Body of pancreas (tissue), 4 donors: ENCODE data around the gene ABTB1. TPM values are rescaled to one million over a fixed set of nuclear protein-coding genes. Genes with fewer than 3 reads are reported as not detected.

Experiments
- ATAC-seq: fragments of 150-250 bp; one replicate; pipeline ENCODE4 v1.9.1; 2016
- DNase-seq, 4 donors: peaks; one replicate each; pipeline ENCODE4 v3.0.0-alpha.2; 2019
- H3K27ac ChIP-seq, 4 donors: fragments of 200-600 bp; sonication (generic); 1 replicate in 3 of 4; 2 replicates in 1 of 4; pipeline versions ENCODE4 v1.5.1 to v1.6.1; 2016 to 2019; ENCODE audit warnings: mild to moderate bottlenecking in 1 of 4, mixed read lengths in 1 of 4, moderate library complexity in 1 of 4
- H3K27me3 ChIP-seq, 2 donors: fragments of 200-600 bp; sonication (generic); one replicate each; pipeline ENCODE4 v1.6.0; 2016; ENCODE audit warnings: mild to moderate bottlenecking in 1 of 2
- H3K36me3 ChIP-seq, 2 donors: fragments of 200-600 bp; sonication (generic); replicated peaks in 1 of 2; 2 replicates each; pipeline ENCODE4 v1.5.1; 2016; ENCODE audit warnings: low read depth in 2 of 2; ENCODE audit not compliant: insufficient read depth in 1 of 2
- H3K4me1 ChIP-seq: fragments of 200-600 bp; sonication (generic); one replicate; pipeline ENCODE4 v1.6.0; 2016
- H3K4me3 ChIP-seq, 2 donors: fragments of 200-600 bp; sonication (generic); 1 replicate in 1 of 2; 2 replicates in 1 of 2; pipeline ENCODE4 v1.5.1; 2016 to 2019
- H3K9me3 ChIP-seq, 3 donors: fragments of 200-600 bp; sonication (generic); 1 replicate in 2 of 3; 2 replicates in 1 of 3; pipeline ENCODE4 v1.5.1; 2016
- POLR2A ChIP-seq, 3 donors: fragments of 450-650 bp; IDR thresholded peaks; one replicate each; pipeline ENCODE4 v1.6.1; 2016; ENCODE audit warnings: antibody characterized with exemption in 3 of 3, mild to moderate bottlenecking in 2 of 3
- WGBS, 2 donors: methylation state at CpG; one replicate each; pipeline ENCODE4 v1.1.5; 2017; 5-methylcytosine and 5-hydroxymethylcytosine counted together
- intact Hi-C: fragments of 100-400 bp; cut with DNase I; formaldehyde crosslinking; loops from one replicate; pipeline ENCODE4 v1.15.1; 2023
- total RNA-seq, 2 donors: library from RNA; depleted of rRNA; stranded (reverse); fragments of >200 nt; gene quantifications; one replicate each; pipeline ENCODE4 v1.1.0, GENCODE V29; 2016
- TF ChIP-seq, protein P1 (sequence below), 7 experiments: fragments of 450-650 bp in 4 of 7; fragments of 200-600 bp in 3 of 7; sonication (generic) in 3 of 7; IDR thresholded peaks; one replicate each; pipeline ENCODE4 v1.5.1; 2016 to 2019; ENCODE audit warnings: antibody characterized with exemption in 7 of 7

The ABTB1 gene
- total RNA-seq, 2 donors from 2014 or later: 21.4 to 34.0 TPM

DNA sequence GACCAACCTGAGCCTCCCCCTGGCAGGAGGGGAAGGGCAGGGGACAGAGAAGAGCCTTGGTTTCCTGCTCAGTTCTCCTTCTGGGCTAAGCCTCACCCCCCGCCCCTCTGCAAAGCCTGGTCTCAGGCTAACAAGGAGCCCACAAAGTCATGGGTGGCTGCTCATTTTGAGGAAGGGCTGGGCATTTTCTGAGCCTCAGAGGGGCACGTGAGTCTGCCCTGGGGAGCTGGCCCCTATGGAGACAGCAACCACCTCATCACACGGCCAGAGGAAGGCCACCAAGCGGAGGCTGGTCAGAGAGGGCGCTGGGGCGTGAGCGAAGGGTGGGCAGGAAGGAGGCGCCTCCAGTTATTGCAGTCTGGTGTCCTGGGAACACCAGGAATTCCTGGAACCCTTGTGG lies 18.7 kb downstream of the ABTB1 start:
- WGBS, 2 donors: 82 to 88% methylated on average over 8 of the region's 8 CpGs
- Histone ChIP-seq H3K27ac (no peak overlapping the region), H3K36me3 (no peaks in the 10 kb centered on the region), H3K4me3 (no peak overlapping the region), H3K4me1 (peaks cover under 1% of the 10 kb centered on the region), H3K27me3 (no peaks in the 10 kb centered on the region), H3K9me3 (no peaks in the 10 kb centered on the region)
- no peak for TF ChIP-seq POLR2A (IDR thresholded peaks at IDR 0.05)
- TF ChIP-seq, protein P1, sequence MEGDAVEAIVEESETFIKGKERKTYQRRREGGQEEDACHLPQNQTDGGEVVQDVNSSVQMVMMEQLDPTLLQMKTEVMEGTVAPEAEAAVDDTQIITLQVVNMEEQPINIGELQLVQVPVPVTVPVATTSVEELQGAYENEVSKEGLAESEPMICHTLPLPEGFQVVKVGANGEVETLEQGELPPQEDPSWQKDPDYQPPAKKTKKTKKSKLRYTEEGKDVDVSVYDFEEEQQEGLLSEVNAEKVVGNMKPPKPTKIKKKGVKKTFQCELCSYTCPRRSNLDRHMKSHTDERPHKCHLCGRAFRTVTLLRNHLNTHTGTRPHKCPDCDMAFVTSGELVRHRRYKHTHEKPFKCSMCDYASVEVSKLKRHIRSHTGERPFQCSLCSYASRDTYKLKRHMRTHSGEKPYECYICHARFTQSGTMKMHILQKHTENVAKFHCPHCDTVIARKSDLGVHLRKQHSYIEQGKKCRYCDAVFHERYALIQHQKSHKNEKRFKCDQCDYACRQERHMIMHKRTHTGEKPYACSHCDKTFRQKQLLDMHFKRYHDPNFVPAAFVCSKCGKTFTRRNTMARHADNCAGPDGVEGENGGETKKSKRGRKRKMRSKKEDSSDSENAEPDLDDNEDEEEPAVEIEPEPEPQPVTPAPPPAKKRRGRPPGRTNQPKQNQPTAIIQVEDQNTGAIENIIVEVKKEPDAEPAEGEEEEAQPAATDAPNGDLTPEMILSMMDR (IDR thresholded peaks at IDR 0.05): no peak
- intact Hi-C loops: no loop called here
- no peak for ATAC-seq
- DNase-seq: no peak

DNA sequence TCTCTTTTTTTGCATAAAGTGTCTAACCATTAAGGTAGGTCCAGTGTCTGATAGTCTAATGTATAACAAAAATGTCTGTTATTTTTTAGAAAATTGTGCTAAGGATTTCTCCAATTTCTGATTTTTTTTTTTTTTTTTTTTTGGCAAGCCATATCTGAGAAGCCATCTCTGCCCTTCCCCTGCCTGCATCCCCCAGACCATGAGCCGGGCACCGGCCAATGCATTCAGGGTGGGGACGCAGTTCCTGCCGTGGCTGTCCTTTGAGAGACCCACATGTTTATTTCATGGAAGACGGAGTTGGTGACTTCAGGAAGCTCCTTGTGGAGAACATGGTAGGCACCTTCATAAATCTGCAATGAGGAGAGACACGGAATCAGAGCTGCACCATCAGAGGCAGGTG lies 19.2 kb downstream of the ABTB1 start:
- no peaks in the 10 kb centered on the region for H3K9me3 ChIP-seq
- intact Hi-C loops: no loop called here
- ATAC-seq: no peak
- no peaks in the 10 kb centered on the region for H3K27me3 ChIP-seq
- H3K4me3 ChIP-seq: no peak overlapping the region
- H3K36me3 ChIP-seq: no peaks in the 10 kb centered on the region
- peaks cover 5% of the 10 kb centered on the region for H3K4me1 ChIP-seq
- whole genome bisulfite sequencing, 2 donors: 84 to 85% methylated on average over 6 of the region's 6 CpGs
- no peak overlapping the region for H3K27ac ChIP-seq
- no peak for TF ChIP-seq POLR2A (IDR thresholded peaks at IDR 0.05)
- TF ChIP-seq, protein P1 (IDR thresholded peaks at IDR 0.05): no peak
- DNase-seq: no peak

DNA sequence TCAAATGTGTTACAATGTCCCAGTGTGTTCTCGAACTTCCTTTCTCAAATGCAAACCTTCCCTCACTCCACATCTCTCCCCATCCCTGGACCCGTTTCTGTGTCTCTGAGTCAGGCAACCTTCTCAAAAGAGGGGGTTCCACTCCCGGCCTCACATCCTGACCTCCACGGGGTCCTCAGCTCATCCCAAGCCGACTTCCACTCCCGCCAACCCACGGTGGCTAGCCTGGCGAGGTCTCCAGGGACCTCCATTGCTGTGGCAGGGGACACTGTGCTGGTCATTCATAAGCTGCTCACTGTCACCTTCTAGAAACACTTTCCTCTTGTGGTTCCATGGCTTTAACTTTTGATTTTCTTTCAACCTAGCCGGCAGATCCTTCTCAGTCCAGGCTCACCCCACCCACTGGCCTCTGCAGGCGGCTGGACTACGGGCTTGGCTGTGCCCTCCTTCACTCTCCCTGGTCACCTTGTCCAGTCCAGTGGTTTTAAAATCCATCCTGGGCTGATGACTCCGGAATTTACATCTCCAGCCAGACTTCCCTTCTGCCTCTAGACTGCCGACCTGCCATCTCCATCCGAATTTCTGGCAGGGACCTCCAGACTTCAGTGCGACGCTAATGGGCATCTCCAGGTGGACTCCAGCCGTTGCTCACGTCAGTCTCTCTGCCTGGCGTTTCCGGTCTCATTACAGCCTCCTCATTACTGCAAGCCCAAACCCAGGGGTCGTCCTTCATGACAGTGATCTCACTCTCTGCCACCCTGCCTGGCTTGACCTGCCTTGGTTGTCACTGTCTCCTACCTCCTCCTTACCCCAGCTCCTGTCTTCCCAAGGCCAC lies 20.0 kb downstream of the ABTB1 start:
- intact Hi-C loops: no loop called here
- peaks cover 13% of the 10 kb centered on the region for H3K4me1 ChIP-seq
- no peak for ATAC-seq
- H3K27me3 ChIP-seq: no peaks in the 10 kb centered on the region
- 72 to 82% methylated on average over 21 of the region's 21 CpGs for WGBS, 2 donors
- H3K4me3 ChIP-seq: no peak overlapping the region
- TF ChIP-seq, protein P1 (IDR thresholded peaks at IDR 0.05): no peak
- TF ChIP-seq POLR2A (IDR thresholded peaks at IDR 0.05): no peak
- no peaks in the 10 kb centered on the region for H3K9me3 ChIP-seq
- no peak overlapping the region for H3K27ac ChIP-seq
- no peak for DNase-seq
- H3K36me3 ChIP-seq: no peaks in the 10 kb centered on the region

DNA sequence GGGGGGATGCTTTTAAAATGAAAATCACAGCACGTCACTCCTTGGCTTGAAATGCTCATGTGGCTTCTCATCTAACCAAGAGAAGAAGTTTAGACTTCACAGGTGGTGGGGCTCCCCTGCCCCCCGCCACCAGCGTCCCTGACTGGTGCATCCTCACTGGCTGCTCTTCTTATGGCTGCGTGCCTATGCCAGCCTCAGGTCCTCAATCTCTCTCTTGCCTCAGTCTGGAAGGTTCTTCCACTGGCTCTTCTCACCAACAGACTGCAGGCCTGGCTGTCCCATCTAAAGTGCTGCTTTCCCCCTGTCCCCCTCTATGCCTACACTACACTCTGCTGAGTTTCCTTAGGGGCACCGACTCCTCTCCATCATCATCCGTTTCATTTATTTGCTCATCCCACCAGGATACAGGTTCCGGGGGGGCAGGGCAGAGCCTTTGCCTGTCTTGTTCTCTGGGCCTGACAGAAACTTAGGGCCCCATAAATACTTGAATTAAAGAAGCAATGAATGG lies 20.6 kb downstream of the ABTB1 start:
- H3K9me3 ChIP-seq: no peaks in the 10 kb centered on the region
- no peaks in the 10 kb centered on the region for H3K36me3 ChIP-seq
- no peak for DNase-seq
- no peak overlapping the region for H3K27ac ChIP-seq
- intact Hi-C loops: no loop called here
- no peak for ATAC-seq
- 69 to 75% methylated on average over 7 of the region's 7 CpGs for WGBS, 2 donors
- H3K27me3 ChIP-seq: no peaks in the 10 kb centered on the region
- no peak overlapping the region for H3K4me3 ChIP-seq
- H3K4me1 ChIP-seq: peaks cover 19% of the 10 kb centered on the region
- TF ChIP-seq, protein P1 (IDR thresholded peaks at IDR 0.05): no peak
- TF ChIP-seq POLR2A (IDR thresholded peaks at IDR 0.05): no peak
